Measurements from ENCODE around the gene C11orf21.

Gene C11orf21

GRCh38 chr11:2263724-2264360, 37.9 kb downstream of the C11orf21 start:
- peaks cover 4% of the 10 kb centered on the region for H3K27me3 ChIP-seq (ENCODE audit: insufficient read depth, poor library complexity, severe bottlenecking)
- TF ChIP-seq SPI1 (IDR thresholded peaks at IDR 0.05; ENCODE audit: borderline replicate concordance, low read depth): no peak
- TF ChIP-seq CTCF (IDR thresholded peaks at IDR 0.05; ENCODE audit: insufficient read depth, low read length): no peak
- no peak for TF ChIP-seq POLR2AphosphoS5 (IDR thresholded peaks at IDR 0.05; ENCODE audit: low read depth)
- TF ChIP-seq REST (IDR thresholded peaks at IDR 0.05; ENCODE audit: insufficient replicate concordance, low read depth): no peak
- no peak for TF ChIP-seq GABPA (IDR thresholded peaks at IDR 0.05; ENCODE audit: low read depth)
- no peak for DNase-seq (ENCODE audit: low read depth in 1 of 2, low spot score in 1 of 2)
- H3K27ac ChIP-seq (replicated peaks): no peak overlapping the region
- no peak overlapping the region for H3K4me3 ChIP-seq (replicated peaks; ENCODE audit: insufficient read depth, low read length)

- peaks cover 11% of the 10 kb centered on the region for H3K27me3 ChIP-seq (ENCODE audit: insufficient read depth, poor library complexity, severe bottlenecking)
- no peak overlapping the region for H3K27ac ChIP-seq (replicated peaks)
- no peak for DNase-seq (ENCODE audit: low read depth in 1 of 2, low spot score in 1 of 2)
- no peak for TF ChIP-seq POLR2AphosphoS5 (IDR thresholded peaks at IDR 0.05; ENCODE audit: low read depth)
- TF ChIP-seq REST (IDR thresholded peaks at IDR 0.05; ENCODE audit: insufficient replicate concordance, low read depth): no peak
- TF ChIP-seq GABPA (IDR thresholded peaks at IDR 0.05; ENCODE audit: low read depth): no peak
- no peak for TF ChIP-seq CTCF (IDR thresholded peaks at IDR 0.05; ENCODE audit: insufficient read depth, low read length)
- no peak for TF ChIP-seq SPI1 (IDR thresholded peaks at IDR 0.05; ENCODE audit: borderline replicate concordance, low read depth)
- H3K4me3 ChIP-seq (replicated peaks; ENCODE audit: insufficient read depth, low read length): no peak overlapping the region
Measured at GRCh38 chr11:2263071-2263565, 38.6 kb downstream of the C11orf21 start.

GRCh38 chr11:2262301-2263070, 39.2 kb downstream of the C11orf21 start:
- Histone ChIP-seq H3K4me3 (replicated peaks; ENCODE audit: insufficient read depth, low read length) (no peak overlapping the region), H3K27ac (replicated peaks) (no peak overlapping the region), H3K27me3 (ENCODE audit: insufficient read depth, poor library complexity, severe bottlenecking) (peaks cover 11% of the 10 kb centered on the region)
- no peak for DNase-seq (ENCODE audit: low read depth in 1 of 2, low spot score in 1 of 2)
- TF ChIP-seq POLR2AphosphoS5 (IDR thresholded peaks at IDR 0.05; ENCODE audit: low read depth): no peak
- no peak for TF ChIP-seq SPI1 (IDR thresholded peaks at IDR 0.05; ENCODE audit: borderline replicate concordance, low read depth)
- no peak for TF ChIP-seq REST (IDR thresholded peaks at IDR 0.05; ENCODE audit: insufficient replicate concordance, low read depth)
- TF ChIP-seq CTCF (IDR thresholded peaks at IDR 0.05; ENCODE audit: insufficient read depth, low read length): no peak
- no peak for TF ChIP-seq GABPA (IDR thresholded peaks at IDR 0.05; ENCODE audit: low read depth)
